Stimulated activated CD8-positive, alpha-beta memory T cell treated with anti-CD3 and anti-CD28 coated beads, Interleukin-12 subunit alpha, Interleukin-12 subunit beta, amount 100 ng/mL, for 1 hour (primary cell): ENCODE results near the gene MPC1.

Experiments
- DNase-seq: peaks from one replicate; pipeline ENCODE4 v3.0.0-alpha.2; 2020; ENCODE audit warnings: low read depth

The MPC1 gene

GRCh38 chr6:166382933-166383801 is at the start of gene MPC1:
TSS of gene MPC1 (minus strand) at chr6:166382940. CDS start at chr6:166382876, 64 bp downstream.
- DNase-seq = peak; percentile 83

- DNase-seq = no peak
Observed at GRCh38 chr6:166430269-166430668, 47.5 kb upstream of the MPC1 start.

- no peak for DNase-seq
Observed at GRCh38 chr6:166424431-166424830, 41.7 kb upstream of the MPC1 start.

- no peak for DNase-seq
Observed at GRCh38 chr6:166423781-166424180, 41.0 kb upstream of the MPC1 start.

- DNase-seq = no peak
Observed at GRCh38 chr6:166423051-166423745, 40.5 kb upstream of the MPC1 start.

- no peak for DNase-seq
Observed at GRCh38 chr6:166422201-166422940, 39.6 kb upstream of the MPC1 start.

- DNase-seq = no peak
Observed at GRCh38 chr6:166420351-166420750, 37.6 kb upstream of the MPC1 start.

GRCh38 chr6:166419717-166420116 is 37.0 kb upstream of the MPC1 start:
- DNase-seq = no peak

GRCh38 chr6:166419286-166419685 is 36.5 kb upstream of the MPC1 start:
- peak; percentile 46 for DNase-seq

GRCh38 chr6:166418691-166419143 is 36.0 kb upstream of the MPC1 start:
- DNase-seq = no peak

- DNase-seq = no peak
Observed at GRCh38 chr6:166417285-166417691, 34.5 kb upstream of the MPC1 start.

- DNase-seq = no peak
Observed at GRCh38 chr6:166415833-166416347, 33.1 kb upstream of the MPC1 start.

- DNase-seq = no peak
Observed at GRCh38 chr6:166415306-166415705, 32.6 kb upstream of the MPC1 start.

GRCh38 chr6:166413491-166413951 is 30.8 kb upstream of the MPC1 start:
- DNase-seq = no peak

- DNase-seq = no peak
Observed at GRCh38 chr6:166412911-166413384, 30.2 kb upstream of the MPC1 start.

- no peak for DNase-seq
Observed at GRCh38 chr6:166412156-166412910, 29.6 kb upstream of the MPC1 start.

GRCh38 chr6:166411721-166412151 is 29.0 kb upstream of the MPC1 start:
- no peak for DNase-seq

GRCh38 chr6:166411271-166411670 is 28.5 kb upstream of the MPC1 start:
- DNase-seq = no peak

GRCh38 chr6:166410426-166410935 is 27.7 kb upstream of the MPC1 start:
- DNase-seq = no peak

GRCh38 chr6:166408936-166409755 is 26.4 kb upstream of the MPC1 start:
- DNase-seq = no peak
